Right lobe of liver (tissue), 6 donors: ENCODE data around the gene PC. TPM values are rescaled to one million over a fixed set of nuclear protein-coding genes. Genes with fewer than 3 reads are reported as not detected.

Source experiments
- ATAC-seq, 4 donors: fragments of 200-7000 bp; cut with Tn5 transposase; one replicate each; pipeline ENCODE4 v1.9.1; 2020; ENCODE audit warnings: mild to moderate bottlenecking in 4 of 4, moderate library complexity in 4 of 4
- DNase-seq, 3 donors: peaks; one replicate each; pipeline ENCODE4 v3.0.0-alpha.2; 2020
- H3K27ac ChIP-seq, 3 donors: fragments of 200-600 bp; one replicate each; pipeline ENCODE4 v1.8.0; 2022
- H3K27me3 ChIP-seq, 2 donors: fragments of 200-600 bp; one replicate each; pipeline ENCODE4 v1.8.0; 2022
- H3K36me3 ChIP-seq, 4 donors: fragments of 200-600 bp; sonication (generic) in 1 of 4; one replicate each; pipeline versions ENCODE4 v1.5.1 to v1.8.0; 2017 to 2022; ENCODE audit warnings: control low read depth in 1 of 4
- H3K4me1 ChIP-seq, 4 donors: fragments of 200-600 bp; sonication (generic) in 1 of 4; one replicate each; pipeline versions ENCODE4 v1.5.1 to v1.8.0; 2017 to 2022; ENCODE audit warnings: control low read depth in 1 of 4
- H3K4me3 ChIP-seq, 3 donors: fragments of 200-600 bp; one replicate each; pipeline ENCODE4 v1.8.0; 2022
- H3K9me3 ChIP-seq, 4 donors: fragments of 200-600 bp; sonication (generic) in 1 of 4; one replicate each; pipeline versions ENCODE4 v1.5.1 to v1.8.0; 2017 to 2022; ENCODE audit warnings: control low read depth in 1 of 4
- POLR2A ChIP-seq: fragments of 450-650 bp; IDR thresholded peaks from one replicate; pipeline ENCODE4 v1.6.1; 2017; ENCODE audit warnings: antibody characterized with exemption, mild to moderate bottlenecking
- WGBS: methylation state at CpG from one replicate; pipeline ENCODE4 v1.1.6; 2018; ENCODE audit warnings: low coverage, low lambda C conversion rate; ENCODE audit not compliant: insufficient coverage; ENCODE audit errors: missing lambda C conversion rate; 5-methylcytosine and 5-hydroxymethylcytosine counted together
- intact Hi-C, 2 donors: fragments of 100-400 bp; cut with DNase I; formaldehyde crosslinking; loops; one replicate each; pipeline versions ENCODE4 v1.11.2 to v1.14.1; 2022
- total RNA-seq, 6 experiments: library from RNA; depleted of rRNA in 2 of 6; stranded (reverse); fragments of >200 nt in 2 of 6; fragmentation: NEBNext Ultra II Directional in 3 of 6; extraction: Animal tissue kit (Norgen Biotek cat#: 25700) in 3 of 6; gene quantifications; one replicate each; pipeline versions ENCODE4 v1.1.0 to v1.2.4, GENCODE V29; 2016 to 2023
- TF ChIP-seq, protein P1 (sequence below), 4 donors: fragments of 200-600 bp in 3 of 4; fragments of 450-650 bp in 1 of 4; IDR thresholded peaks; one replicate each; pipeline versions ENCODE4 v1.5.1 to v1.8.0; 2016 to 2022; ENCODE audit warnings: antibody characterized with exemption in 4 of 4, mild to moderate bottlenecking in 2 of 4
- donor health status: DM: no; HTN: yes; CAD: no.
- donor health status: DM: no; HTN: no; CAD: no.
- donor health status: DM: no; HTN: no; CAD: no.
- donor health status: DM: no; HTN: yes; CAD: no.
- donor health status: DM: no; HTN: yes; CAD: no.

PC gene
- total RNA-seq, 6 experiments from 2014 or later, result 265 to 457 (median 317) TPM

DNA sequence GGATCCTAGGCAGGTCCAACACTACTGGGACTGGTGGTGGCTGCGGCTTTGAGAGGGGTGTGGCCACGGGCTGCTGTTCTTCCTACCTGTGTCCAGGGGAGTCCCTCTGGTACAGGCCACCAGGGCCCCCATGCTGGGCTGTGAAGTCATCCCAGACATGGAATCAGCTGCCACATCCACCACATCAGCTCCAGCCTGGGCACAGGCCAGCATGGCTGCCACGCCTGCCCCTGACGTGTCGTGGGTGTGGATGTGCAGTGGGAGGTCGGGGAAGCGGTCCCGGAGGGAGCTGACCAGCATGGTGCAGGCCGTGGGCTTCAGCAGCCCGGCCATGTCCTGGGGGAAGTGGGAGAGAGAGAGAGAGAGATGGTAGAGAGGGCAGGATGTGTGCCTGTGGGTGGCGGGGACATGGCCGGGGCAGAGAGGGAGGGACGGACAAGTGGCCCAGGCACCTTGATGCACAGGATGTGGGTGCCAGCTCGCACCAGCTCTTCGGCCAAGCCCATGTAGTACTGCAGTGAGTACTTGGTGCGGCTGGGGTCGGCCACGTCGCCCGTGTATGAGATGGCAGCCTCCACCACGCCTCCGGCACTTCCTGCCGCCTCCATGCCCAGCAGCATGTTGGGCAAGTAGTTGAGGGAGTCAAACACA is 107.5 kb downstream of the PC start:
- no peaks in the 10 kb centered on the region for H3K27me3 ChIP-seq
- H3K9me3 ChIP-seq, result no peaks in the 10 kb centered on the region
- intact Hi-C loops, result loop anchor here in 1 of 2 donors (10.0 kb wide), 1 partner anchor 94 kb away; no protein-coding TSS in a partner anchor
- no peak overlapping the region for H3K27ac ChIP-seq
- peaks cover 0 to 4% (median 0%) of the 10 kb centered on the region in 4 donors for H3K4me1 ChIP-seq
- no peak overlapping the region for H3K4me3 ChIP-seq
- TF ChIP-seq, protein P1, sequence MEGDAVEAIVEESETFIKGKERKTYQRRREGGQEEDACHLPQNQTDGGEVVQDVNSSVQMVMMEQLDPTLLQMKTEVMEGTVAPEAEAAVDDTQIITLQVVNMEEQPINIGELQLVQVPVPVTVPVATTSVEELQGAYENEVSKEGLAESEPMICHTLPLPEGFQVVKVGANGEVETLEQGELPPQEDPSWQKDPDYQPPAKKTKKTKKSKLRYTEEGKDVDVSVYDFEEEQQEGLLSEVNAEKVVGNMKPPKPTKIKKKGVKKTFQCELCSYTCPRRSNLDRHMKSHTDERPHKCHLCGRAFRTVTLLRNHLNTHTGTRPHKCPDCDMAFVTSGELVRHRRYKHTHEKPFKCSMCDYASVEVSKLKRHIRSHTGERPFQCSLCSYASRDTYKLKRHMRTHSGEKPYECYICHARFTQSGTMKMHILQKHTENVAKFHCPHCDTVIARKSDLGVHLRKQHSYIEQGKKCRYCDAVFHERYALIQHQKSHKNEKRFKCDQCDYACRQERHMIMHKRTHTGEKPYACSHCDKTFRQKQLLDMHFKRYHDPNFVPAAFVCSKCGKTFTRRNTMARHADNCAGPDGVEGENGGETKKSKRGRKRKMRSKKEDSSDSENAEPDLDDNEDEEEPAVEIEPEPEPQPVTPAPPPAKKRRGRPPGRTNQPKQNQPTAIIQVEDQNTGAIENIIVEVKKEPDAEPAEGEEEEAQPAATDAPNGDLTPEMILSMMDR (IDR thresholded peaks at IDR 0.05), result no peak
- TF ChIP-seq POLR2A, result no peak
- WGBS, result 83% methylated on average over 10 of the region's 23 CpGs
- H3K36me3 ChIP-seq, result peaks cover 0 to 48% (median 23%) of the 10 kb centered on the region in 4 donors
- DNase-seq (peak in 2 of 3 donors; percentile 24 to 46), ATAC-seq (no peak)

DNA sequence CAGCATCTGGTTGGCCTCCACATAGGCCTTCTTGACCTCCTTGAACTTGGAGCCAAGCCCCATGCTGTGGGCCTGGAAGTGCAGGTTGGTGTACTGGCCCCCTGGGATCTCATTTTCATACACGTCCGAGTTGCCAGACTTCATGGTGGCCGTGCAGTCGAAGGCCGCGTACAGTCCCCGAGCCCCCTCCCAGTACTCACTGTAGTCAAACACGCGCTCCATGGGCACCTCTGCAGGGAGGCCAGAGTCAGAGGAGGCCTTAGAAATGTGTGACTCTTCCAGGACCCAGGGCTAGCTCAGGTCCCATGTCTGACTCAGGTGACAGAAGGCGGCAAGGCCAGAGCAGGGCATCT is 108.0 kb downstream of the PC start:
- Histone ChIP-seq H3K27ac (no peak overlapping the region), H3K4me3 (no peak overlapping the region), H3K4me1 (peaks cover 0 to 4% (median 0%) of the 10 kb centered on the region in 4 donors), H3K9me3 (no peaks in the 10 kb centered on the region), H3K27me3 (no peaks in the 10 kb centered on the region), H3K36me3 (peaks cover 0 to 49% (median 24%) of the 10 kb centered on the region in 4 donors)
- intact Hi-C loops, result loop anchor here in 1 of 2 donors (10.0 kb wide), 1 partner anchor 95 kb away; no protein-coding TSS in a partner anchor
- DNase-seq (no peak), ATAC-seq (no peak)
- WGBS, result no CpG with 5 or more reads among the region's 10 CpGs
- TF ChIP-seq POLR2A, result no peak
- TF ChIP-seq, protein P1 (IDR thresholded peaks at IDR 0.05), result no peak

DNA sequence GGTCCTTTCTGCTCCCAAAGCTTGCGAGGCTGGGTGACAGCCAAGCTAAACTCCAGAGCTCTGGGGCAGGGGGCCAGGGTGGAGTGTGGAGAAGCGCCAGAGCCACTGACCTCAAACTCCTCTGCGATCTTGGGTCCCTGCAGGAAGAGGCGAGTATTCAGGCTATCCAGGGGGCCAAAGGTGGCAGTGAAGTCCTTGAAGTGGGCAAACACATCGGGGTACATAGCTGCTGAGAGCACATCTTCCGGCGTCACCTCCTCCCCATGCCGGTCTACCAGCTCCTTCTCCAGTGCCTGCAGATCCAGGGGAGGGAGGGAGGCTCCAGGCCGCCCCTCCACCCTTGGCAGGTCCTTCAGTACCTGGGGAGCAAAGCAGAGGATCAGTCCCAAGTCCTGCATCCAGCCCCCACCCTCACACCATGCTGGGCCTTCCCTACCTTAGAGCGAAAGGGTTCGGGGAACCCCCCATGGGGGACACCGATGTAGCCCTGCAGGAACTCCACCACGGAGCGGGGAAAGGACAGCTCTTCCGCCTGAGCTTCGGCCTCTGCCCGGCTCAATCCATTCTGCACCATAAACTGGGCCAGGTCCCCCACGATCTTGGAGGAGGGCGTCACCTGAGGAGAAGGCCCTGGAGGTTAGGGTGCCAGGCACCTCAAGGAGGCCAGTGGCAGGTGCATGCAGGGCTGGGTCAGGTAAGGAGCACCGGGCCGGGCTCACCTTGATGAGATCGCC is 108.5 kb downstream of the PC start:
- Histone ChIP-seq H3K9me3 (no peaks in the 10 kb centered on the region), H3K4me3 (no peak overlapping the region), H3K4me1 (peaks cover 0 to 6% (median 0%) of the 10 kb centered on the region in 4 donors), H3K27me3 (no peaks in the 10 kb centered on the region), H3K27ac (no peak overlapping the region), H3K36me3 (peaks cover 0 to 49% (median 24%) of the 10 kb centered on the region in 4 donors)
- intact Hi-C loops, result loop anchor here in 1 of 2 donors (10.0 kb wide), 1 partner anchor 95 kb away; no protein-coding TSS in a partner anchor
- peak in 2 of 3 donors; percentile 11 to 47 for DNase-seq
- ATAC-seq, result no peak
- WGBS, result 100% methylated on average over 6 of the region's 22 CpGs
- no peak for TF ChIP-seq POLR2A
- TF ChIP-seq, protein P1 (IDR thresholded peaks at IDR 0.05), result no peak

DNA sequence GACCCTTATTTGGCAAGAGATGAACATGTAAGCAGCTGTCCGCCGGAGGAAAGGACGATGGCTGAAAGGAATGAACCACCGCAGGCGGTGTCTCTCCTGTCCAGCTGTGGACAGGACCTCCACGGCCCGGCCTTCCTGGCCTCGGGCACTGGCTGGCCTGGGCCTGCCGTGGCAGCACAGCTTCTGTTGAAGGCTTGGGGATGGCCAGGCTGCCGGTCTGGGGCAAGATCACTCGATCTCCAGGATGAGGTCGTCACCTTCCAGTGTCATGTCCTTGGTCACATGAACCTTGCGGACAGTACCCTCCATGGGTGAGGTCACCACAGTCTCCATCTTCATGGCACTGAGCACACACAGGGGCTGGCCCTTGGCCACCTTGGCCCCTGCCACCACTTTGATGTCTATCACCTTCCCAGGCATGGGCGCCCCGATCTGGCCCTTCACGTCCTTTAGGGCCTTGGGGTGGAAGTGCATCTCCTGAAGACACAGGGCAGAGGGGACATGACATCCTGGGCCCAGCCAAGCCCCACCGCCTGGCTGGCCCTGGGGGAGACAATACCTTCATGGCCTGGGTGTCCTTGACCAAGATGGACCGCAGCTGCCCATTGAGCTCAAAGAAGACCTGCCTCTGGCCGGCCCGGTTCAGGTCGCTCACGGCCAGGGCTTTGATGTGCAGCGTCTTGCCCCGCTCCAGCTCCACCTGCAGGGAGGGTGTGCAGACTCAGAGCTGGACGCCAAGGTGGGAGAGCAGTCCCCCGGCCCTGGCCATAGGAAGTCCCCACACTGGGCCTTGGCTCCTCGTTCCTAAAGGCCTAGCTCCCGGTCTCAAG is 109.3 kb downstream of the PC start:
- peaks cover 0 to 49% (median 24%) of the 10 kb centered on the region in 4 donors for H3K36me3 ChIP-seq
- intact Hi-C loops, result no loop called here
- peaks cover 0 to 14% (median 0%) of the 10 kb centered on the region in 4 donors for H3K4me1 ChIP-seq
- ATAC-seq, result no peak
- H3K4me3 ChIP-seq, result no peak overlapping the region
- no peak for TF ChIP-seq POLR2A
- TF ChIP-seq, protein P1 (IDR thresholded peaks at IDR 0.05), result no peak
- H3K27ac ChIP-seq, result no peak overlapping the region
- H3K9me3 ChIP-seq, result no peaks in the 10 kb centered on the region
- peak in 1 of 3 donors; percentile 25 for DNase-seq
- WGBS, result no CpG with 5 or more reads among the region's 28 CpGs
- H3K27me3 ChIP-seq, result no peaks in the 10 kb centered on the region
